Measurements from ENCODE around the gene STOML1. TPM values are rescaled to one million over a fixed set of nuclear protein-coding genes. Genes with fewer than 3 reads are reported as not detected.
"Not testable (repeated sequence)": the region's sequence is repeated elsewhere in the genome, so short reads cannot be mapped to it uniquely, and the experiment has no call there.

The STOML1 gene
- total RNA-seq, 2 experiments from 2014 or later: 8.3 to 10.6 TPM

DNA sequence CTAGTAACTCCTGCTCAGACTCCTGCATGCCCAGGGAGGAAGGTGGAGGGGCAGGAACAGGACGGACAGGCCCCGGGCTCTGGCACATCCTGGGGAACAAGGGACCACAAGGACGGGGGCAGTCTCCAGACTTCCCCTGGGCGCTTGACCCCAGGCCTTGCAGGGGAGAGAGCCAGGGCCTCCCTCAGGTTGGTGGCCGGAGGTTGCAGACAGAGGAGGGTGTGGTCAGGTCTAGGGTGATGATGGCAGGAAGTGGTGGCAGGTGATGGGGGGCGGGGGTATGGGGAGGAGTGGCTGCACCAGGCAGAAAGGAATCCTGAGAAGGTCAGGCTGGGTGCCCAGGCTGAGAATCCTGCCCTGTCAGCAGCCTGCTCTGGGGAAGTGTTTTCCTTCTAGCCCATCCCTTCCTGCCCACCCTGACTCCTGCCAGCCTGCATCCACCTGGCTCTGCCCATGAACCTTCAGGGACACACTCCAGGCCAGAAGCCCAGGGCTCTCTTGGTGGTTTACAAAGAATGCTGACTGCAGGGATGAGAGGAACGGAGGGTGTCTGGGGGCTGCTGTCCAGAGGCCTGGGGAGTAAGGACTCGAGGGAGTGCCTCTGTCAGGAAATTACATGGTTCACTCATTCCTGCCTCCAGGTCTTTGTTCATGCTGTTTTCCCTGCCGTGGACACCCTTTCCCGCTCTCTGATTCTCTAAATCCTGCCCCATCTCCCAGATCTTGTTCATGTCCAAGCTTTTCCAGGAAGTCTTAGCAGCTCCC lies 50.0 kb downstream of the STOML1 start:
- Mint-ChIP-seq H3K4me3 (no peak overlapping the region), H3K4me1 (peaks cover 7% of the 10 kb centered on the region), H3K36me3 (no peaks in the 10 kb centered on the region), H3K27ac (no peak overlapping the region), H3K27me3 (no peaks in the 10 kb centered on the region), H3K9me3 (no peaks in the 10 kb centered on the region)
- DNase-seq: no peak

DNA sequence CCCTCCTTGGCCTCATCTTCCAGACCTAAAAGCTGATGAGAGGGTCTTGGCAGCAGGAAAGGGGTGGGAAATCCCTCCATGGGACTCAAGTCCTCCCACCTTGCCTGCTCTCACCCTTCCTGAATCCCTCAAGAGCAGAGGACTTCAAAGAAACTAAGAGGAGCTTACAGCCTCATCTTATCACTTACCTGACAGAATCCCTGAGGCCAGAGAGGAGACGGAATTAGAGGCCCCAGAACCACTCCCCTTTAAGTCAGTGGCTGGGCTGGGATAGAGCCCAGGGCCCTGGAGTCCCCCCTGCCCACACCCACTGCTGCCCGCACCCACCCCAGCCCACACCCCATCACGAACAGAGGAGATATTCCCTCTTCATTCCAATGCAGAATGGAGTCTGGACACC lies 50.6 kb downstream of the STOML1 start:
- H3K4me1 Mint-ChIP-seq: peaks cover 7% of the 10 kb centered on the region
- no peaks in the 10 kb centered on the region for H3K27me3 Mint-ChIP-seq
- H3K36me3 Mint-ChIP-seq: no peaks in the 10 kb centered on the region
- no peaks in the 10 kb centered on the region for H3K9me3 Mint-ChIP-seq
- no peak for DNase-seq
- H3K4me3 Mint-ChIP-seq: no peak overlapping the region
- no peak overlapping the region for H3K27ac Mint-ChIP-seq

DNA sequence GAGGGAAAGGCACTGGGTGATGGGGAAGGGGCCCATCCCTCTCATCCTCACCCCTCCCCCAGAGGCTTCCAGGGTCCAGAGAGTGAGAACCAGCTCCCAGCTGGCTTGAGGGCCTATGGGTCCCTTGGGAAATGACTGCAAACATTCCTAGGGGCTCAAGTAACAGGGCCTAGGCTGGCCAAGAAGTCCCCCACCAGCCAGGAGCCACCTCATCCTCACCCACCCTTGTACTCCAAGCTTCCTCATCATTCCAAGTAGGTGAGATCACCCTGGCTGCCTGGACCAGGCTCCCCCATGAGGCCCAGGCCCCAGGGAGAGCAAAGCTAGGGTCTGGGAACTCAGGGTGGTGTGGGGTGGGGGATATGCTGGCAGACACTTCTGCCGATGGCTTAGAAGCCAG lies 51.1 kb downstream of the STOML1 start:
- no peak overlapping the region for H3K27ac Mint-ChIP-seq
- no peak for DNase-seq

DNA sequence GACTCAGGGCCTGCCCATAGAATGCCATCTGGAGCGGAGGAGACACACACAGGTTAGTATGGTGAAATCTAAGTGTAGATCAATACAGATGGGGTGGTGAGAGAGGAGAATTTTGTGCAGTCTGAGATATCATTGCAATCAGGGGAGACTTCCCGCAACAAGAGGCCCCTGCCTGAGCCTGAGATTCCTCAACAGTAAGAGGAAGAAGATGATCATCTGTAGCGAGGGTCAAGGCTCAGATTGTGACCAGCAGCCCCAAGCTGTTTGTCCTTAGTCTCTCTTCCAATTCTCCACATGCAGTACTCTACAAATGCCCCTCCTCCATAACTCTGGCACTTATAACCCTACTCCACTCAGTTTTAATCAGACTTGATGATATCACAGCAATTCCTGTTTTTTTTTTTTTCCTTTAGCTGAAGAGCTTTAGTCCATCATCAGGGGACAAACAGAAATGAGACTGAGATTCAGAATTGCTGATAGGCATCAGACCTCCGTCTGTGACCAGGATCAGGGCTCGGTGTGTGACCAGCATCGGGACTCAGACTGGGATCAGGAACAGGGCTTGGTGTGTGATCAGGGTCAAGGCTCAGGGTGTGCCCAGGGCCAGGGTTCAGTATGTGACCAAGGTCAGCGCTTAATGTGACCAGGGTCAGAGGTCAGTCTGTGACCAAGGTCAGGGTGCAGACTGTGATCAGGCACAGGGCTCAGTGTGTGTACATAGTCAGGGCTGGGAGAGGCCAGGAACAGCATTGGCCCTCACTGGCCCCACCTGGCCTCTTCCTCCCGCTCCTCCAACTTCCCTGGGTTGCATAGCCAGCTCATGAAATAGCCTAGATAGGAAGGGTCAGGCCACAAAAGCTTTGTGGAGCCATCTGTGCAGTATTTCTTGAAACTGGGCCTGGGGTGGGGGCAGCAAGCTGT lies 51.8 kb downstream of the STOML1 start:
- no peak overlapping the region for H3K27ac Mint-ChIP-seq
- H3K9me3 Mint-ChIP-seq: no peaks in the 10 kb centered on the region
- no peaks in the 10 kb centered on the region for H3K36me3 Mint-ChIP-seq
- no peaks in the 10 kb centered on the region for H3K27me3 Mint-ChIP-seq
- H3K4me3 Mint-ChIP-seq: no peak overlapping the region
- peaks cover 7% of the 10 kb centered on the region for H3K4me1 Mint-ChIP-seq
- no peak for DNase-seq

More for the DNA sequence above, 51.1 kb downstream of the STOML1 start:
- Mint-ChIP-seq H3K9me3 (no peaks in the 10 kb centered on the region), H3K4me1 (peaks cover 7% of the 10 kb centered on the region), H3K36me3 (no peaks in the 10 kb centered on the region), H3K27me3 (no peaks in the 10 kb centered on the region), H3K4me3 (no peak overlapping the region)

DNA sequence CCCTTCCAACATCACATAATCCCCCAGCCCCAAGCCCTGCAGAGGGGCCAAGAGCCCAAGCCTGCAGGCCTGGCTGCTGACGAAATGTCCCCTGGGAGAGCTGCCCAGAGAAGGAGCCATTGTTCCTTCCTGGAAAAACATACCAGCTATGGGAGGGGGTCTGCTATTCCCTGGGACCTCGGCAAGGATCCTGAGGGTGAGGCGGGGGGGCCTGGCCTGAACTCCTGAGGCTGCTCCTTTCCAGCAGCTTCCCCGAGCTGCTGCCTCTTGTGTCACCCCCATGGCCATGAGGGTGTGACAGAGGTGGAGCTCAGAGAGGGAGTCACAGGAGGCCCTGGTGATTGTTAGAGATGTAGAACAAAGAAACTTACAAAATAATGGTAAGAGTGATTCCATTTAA lies 53.0 kb downstream of the STOML1 start:
- no peak for DNase-seq
- Mint-ChIP-seq H3K4me3 (no peak overlapping the region), H3K9me3 (no peaks in the 10 kb centered on the region), H3K36me3 (no peaks in the 10 kb centered on the region), H3K4me1 (peaks cover 7% of the 10 kb centered on the region), H3K27ac (no peak overlapping the region), H3K27me3 (no peaks in the 10 kb centered on the region)

DNA sequence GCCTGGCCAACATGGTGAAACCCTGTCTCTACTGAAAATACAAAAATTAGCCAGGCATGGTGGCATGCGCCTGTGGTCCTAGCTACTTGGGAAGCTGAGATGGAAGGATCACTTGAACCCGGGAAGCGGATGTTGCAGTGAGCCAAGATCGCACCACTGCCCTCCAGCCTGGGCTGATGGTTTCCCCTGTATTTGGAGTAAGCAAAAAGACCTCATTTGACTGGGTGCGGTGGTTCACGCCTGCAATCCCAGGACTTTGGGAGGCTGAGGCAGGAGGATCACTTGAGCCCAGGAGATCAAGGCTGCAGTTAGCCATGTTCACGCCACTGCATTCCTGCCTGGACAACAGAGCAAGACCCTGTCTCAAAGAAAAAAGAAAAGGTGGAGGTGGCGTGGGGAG lies 53.6 kb downstream of the STOML1 start:
- not testable (repeated sequence) for H3K27ac Mint-ChIP-seq, H3K36me3 Mint-ChIP-seq, DNase-seq, H3K27me3 Mint-ChIP-seq, H3K4me1 Mint-ChIP-seq, H3K4me3 Mint-ChIP-seq, H3K9me3 Mint-ChIP-seq

DNA sequence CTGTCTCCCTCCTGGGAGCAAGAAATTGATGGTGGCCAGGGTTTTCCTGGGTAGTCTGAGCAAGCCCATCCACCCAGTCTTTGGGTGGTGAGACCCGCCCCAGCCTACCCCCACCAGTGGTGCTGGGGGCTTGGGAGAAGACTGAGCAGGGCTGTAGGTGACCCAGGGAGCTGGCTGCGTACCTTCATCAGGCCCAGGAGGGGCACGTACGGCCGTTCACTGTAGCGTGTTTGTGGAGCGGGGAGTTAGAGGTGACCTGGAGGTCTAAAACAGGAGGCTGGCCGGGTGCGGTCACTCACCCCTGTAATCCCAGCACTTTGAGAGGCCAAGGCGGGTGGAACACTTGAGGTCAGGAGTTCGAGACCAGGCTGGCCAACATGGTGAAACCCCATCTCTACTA lies 54.4 kb downstream of the STOML1 start:
- H3K27me3 Mint-ChIP-seq: no peaks in the 10 kb centered on the region
- no peak overlapping the region for H3K27ac Mint-ChIP-seq
- DNase-seq: no peak
- no peak overlapping the region for H3K4me3 Mint-ChIP-seq
- no peaks in the 10 kb centered on the region for H3K9me3 Mint-ChIP-seq
- no peaks in the 10 kb centered on the region for H3K36me3 Mint-ChIP-seq
- peaks cover 7% of the 10 kb centered on the region for H3K4me1 Mint-ChIP-seq

DNA sequence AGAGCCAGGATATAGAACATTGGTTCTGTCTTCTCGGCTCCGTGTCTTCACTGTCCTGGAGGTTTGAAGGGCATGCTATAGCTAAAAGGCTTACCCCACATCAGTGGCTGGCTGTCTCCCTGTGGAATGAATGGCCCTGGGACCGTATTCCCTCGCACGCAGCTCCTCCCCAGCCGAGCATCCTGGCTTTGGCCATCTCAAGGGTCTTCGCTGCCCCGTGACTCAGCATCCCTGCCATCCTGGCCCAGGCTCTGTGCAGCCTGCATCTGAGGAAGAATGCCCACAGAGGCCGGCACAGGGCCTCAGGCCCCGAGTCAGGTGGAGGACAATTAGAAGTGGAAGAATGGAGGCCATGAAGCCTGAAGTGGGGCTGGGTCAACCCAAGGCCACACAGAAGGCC lies 54.8 kb downstream of the STOML1 start:
- peaks cover 7% of the 10 kb centered on the region for H3K4me1 Mint-ChIP-seq
- no peaks in the 10 kb centered on the region for H3K36me3 Mint-ChIP-seq
- DNase-seq: no peak
- H3K4me3 Mint-ChIP-seq: no peak overlapping the region
- H3K9me3 Mint-ChIP-seq: no peaks in the 10 kb centered on the region
- no peaks in the 10 kb centered on the region for H3K27me3 Mint-ChIP-seq
- no peak overlapping the region for H3K27ac Mint-ChIP-seq

DNA sequence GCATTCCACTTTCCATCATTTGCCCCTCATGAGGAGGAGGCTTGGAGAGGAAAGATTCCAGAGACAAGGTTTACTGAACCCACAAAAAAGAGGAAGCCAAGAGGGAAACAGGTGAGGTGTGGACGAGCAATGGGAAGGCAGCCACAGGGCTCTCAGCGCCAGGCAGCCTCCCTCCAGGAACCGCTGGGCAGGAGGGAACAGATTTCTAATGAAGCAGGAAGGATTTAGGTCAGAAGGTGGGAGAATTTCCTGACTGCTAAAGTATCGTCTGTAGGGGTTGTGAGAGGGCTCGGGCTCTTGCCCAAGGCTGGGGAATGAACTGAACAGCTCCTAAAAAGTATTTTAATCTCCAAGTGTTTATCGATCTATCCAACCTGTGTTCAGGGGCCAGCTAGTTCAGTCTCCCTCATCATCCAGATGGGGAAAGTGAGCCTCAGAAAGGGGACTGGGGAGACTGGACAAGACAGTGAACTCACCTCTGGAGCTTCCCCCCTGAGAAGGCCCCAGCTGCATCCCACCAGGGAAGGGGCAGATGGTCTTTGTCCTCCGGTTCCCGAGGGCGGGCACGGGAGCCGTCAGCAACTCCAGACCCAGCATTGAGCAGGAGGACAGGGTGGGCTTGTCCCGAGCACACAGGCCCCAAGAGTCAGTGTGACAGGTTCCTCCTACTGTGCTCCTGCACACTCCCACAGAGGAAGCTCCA lies 55.4 kb downstream of the STOML1 start:
- Mint-ChIP-seq H3K27ac (no peak overlapping the region), H3K9me3 (no peaks in the 10 kb centered on the region), H3K27me3 (no peaks in the 10 kb centered on the region), H3K36me3 (no peaks in the 10 kb centered on the region), H3K4me3 (no peak overlapping the region), H3K4me1 (peaks cover 4% of the 10 kb centered on the region)
- DNase-seq: no peak

DNA sequence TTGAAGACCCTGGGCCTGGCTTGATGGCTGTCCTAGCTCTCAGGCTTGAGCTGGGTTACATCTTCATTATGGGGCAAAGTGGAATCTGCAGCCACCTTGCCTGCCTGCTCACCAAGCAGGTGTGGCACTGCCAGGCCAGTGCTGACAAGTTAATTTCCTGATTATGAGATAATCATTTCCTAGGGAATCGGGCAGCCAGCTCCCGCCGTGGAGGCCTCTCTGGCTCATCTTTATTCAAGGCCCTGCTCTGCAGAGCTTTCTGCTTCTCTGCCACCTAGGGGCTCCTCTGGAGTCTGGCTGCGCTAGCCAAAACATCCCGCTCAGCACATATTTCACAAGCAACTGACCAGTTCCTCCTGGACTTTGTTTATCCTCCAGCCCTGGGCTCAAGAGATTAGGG lies 55.9 kb downstream of the STOML1 start:
- Mint-ChIP-seq H3K4me3 (no peak overlapping the region), H3K27ac (no peak overlapping the region), H3K4me1 (no peaks in the 10 kb centered on the region), H3K27me3 (no peaks in the 10 kb centered on the region), H3K36me3 (no peaks in the 10 kb centered on the region), H3K9me3 (no peaks in the 10 kb centered on the region)
- no peak for DNase-seq

DNA sequence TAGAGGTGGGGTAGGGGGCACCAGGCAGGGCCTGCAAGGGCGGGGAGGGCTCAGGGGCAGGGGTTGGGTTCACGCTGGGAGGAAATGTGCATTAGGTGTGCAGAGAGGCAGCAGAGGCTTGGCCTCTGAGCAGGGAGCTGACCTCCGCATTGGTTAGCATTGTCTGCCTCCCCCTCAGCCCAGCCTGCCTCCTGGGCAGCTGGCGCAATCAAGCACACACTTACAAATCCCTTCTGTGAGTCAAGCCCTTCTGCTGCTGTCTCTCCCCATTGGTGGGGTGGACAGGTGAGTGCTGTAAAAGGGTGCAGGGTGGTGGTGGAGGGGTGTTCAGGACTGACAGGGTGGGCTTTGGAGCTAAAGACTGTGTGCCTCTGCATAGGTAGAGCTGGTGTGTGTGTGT lies 56.5 kb downstream of the STOML1 start:
- Mint-ChIP-seq H3K36me3 (no peaks in the 10 kb centered on the region), H3K4me1 (no peaks in the 10 kb centered on the region), H3K27ac (no peak overlapping the region), H3K4me3 (no peak overlapping the region), H3K27me3 (no peaks in the 10 kb centered on the region), H3K9me3 (no peaks in the 10 kb centered on the region)
- DNase-seq: no peak

DNA sequence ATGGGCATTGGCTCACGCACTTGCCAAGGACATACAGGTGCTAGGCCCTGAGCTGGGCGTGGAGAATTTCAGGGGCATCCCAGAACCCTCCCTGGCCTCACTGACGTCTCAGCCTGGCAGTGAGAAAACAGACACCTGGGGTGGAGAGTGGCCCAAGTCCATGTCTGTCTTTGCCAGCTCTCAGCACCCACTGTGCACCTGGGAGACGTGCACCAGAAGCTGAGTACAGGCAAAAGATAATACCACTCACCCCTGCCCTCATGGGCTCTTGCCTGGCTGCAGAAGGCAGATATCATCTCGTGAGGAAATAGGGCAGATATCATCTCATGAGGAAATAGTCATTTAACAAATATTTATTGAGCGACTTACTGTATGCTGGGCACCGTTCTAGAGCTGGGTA lies 57.8 kb downstream of the STOML1 start:
- Mint-ChIP-seq H3K36me3 (no peaks in the 10 kb centered on the region), H3K27me3 (no peaks in the 10 kb centered on the region), H3K4me3 (no peak overlapping the region), H3K4me1 (peaks cover 2% of the 10 kb centered on the region), H3K27ac (no peak overlapping the region), H3K9me3 (no peaks in the 10 kb centered on the region)
- DNase-seq: no peak

DNA sequence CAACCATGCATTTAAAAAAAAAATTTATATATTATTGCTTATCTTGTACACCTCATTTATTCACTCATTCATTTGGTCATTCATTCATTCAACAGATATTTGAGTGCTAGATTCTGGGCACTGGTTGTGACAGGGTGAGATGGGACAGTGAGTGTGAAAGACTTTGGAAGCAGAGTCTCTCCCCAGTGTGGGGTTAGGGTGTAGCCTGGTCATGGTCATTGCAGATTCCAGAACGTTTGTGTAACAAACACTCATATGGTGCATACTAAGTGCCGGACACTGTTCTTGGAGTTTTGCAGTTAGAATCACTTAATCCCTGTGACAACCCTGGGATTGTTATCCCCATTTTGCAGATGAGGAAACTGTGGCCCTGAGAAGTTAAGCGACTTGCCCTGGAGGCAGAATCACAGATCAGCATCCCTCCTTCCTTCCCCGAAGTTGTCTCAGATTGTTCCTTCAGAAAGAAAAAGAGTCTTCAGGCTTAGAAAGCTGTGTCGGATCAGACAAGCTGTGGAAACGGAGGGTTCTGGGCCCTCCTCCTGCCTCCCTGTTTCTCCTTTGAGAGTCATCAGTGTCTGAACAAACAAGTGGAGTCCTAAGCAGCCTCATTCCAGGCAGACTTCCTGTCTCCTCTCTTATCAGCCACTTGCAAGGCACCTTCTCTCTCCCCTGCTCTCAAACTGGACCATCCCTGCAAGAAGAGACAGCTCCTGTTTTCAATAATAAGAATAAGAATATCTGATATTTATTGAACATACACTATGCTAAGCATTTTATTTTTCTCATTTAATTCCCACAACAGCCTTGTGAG lies 59.5 kb downstream of the STOML1 start:
- no peaks in the 10 kb centered on the region for H3K9me3 Mint-ChIP-seq

DNA sequence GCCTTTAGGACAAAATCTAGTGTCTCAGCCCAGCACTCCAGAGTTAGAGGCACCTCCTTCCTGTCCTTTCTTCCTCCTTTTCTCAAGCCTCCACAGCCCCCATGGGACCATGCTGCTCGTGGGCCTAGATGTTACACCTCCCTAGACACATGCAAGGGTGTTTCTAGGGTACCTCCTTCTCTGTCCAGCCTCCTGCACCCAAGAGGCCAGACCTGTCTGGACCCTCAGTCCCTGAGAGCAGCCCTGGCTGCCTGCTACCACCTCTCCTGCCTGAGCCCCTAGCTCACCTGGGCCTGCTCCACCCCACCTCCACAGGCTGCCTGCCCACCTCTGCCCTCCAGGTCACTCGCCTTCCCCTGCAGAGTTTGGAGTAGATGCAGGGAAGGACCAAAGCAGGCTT lies 60.7 kb downstream of the STOML1 start:
- H3K36me3 Mint-ChIP-seq: no peaks in the 10 kb centered on the region
- peaks cover 13% of the 10 kb centered on the region for H3K4me1 Mint-ChIP-seq
- H3K4me3 Mint-ChIP-seq: no peak overlapping the region
- H3K27ac Mint-ChIP-seq: no peak overlapping the region
- no peak for DNase-seq
- no peaks in the 10 kb centered on the region for H3K27me3 Mint-ChIP-seq
- H3K9me3 Mint-ChIP-seq: no peaks in the 10 kb centered on the region

More for the DNA sequence above, 59.5 kb downstream of the STOML1 start:
- no peak for DNase-seq
- Mint-ChIP-seq H3K27me3 (no peaks in the 10 kb centered on the region), H3K4me3 (no peak overlapping the region), H3K36me3 (no peaks in the 10 kb centered on the region), H3K27ac (no peak overlapping the region), H3K4me1 (peaks cover 13% of the 10 kb centered on the region)
